Upper lobe of left lung (tissue), 4 donors: ENCODE measurements around the gene MTERF2.

ENCODE experiments used
- EP300 ChIP-seq, 4 donors: sonication (generic); formaldehyde crosslinking; IDR thresholded peaks; one replicate each; pipeline ENCODE4 v1.5.1; 2017; ENCODE audit warnings: antibody characterized with exemption in 4 of 4, control low read depth in 2 of 4
- POLR2A ChIP-seq, 4 donors: fragments of 450-650 bp; IDR thresholded peaks; one replicate each; pipeline ENCODE4 v1.5.1; 2016 to 2017; ENCODE audit warnings: antibody characterized with exemption in 4 of 4, mild to moderate bottlenecking in 2 of 4
- POLR2AphosphoS5 ChIP-seq, 2 donors: sonication (generic); formaldehyde crosslinking; IDR thresholded peaks; one replicate each; pipeline ENCODE4 v1.5.1; 2017; ENCODE audit warnings: antibody characterized with exemption in 2 of 2
- TF ChIP-seq, protein P1 (sequence below), 6 experiments: fragments of 450-650 bp in 4 of 6; fragments of 200-600 bp in 2 of 6; sonication (generic) in 2 of 6; IDR thresholded peaks; one replicate each; pipeline ENCODE4 v1.5.1; 2016 to 2019; ENCODE audit warnings: antibody characterized with exemption in 6 of 6

DNA sequence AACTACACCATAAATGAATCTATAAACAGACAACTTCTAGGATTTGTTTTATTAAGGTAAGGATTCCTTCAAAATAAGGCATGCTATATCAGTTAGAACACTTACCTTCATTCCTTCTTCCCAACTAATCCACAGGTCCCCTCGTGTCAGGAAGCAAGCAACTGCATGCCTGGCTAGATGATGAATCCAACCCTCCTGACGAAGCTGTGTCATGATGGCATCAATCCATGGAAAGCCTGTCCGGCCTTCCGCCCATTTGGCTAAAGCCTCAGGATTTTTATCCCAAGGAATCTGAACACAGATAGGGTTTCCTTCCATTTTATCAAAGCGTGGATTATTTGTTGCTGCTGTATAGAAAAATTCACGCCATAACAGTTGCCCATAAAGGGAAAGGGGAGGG is 12.5 kb upstream of the MTERF2 start:
- TF ChIP-seq POLR2A (IDR thresholded peaks at IDR 0.05), result no peak
- TF ChIP-seq, protein P1, sequence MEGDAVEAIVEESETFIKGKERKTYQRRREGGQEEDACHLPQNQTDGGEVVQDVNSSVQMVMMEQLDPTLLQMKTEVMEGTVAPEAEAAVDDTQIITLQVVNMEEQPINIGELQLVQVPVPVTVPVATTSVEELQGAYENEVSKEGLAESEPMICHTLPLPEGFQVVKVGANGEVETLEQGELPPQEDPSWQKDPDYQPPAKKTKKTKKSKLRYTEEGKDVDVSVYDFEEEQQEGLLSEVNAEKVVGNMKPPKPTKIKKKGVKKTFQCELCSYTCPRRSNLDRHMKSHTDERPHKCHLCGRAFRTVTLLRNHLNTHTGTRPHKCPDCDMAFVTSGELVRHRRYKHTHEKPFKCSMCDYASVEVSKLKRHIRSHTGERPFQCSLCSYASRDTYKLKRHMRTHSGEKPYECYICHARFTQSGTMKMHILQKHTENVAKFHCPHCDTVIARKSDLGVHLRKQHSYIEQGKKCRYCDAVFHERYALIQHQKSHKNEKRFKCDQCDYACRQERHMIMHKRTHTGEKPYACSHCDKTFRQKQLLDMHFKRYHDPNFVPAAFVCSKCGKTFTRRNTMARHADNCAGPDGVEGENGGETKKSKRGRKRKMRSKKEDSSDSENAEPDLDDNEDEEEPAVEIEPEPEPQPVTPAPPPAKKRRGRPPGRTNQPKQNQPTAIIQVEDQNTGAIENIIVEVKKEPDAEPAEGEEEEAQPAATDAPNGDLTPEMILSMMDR (IDR thresholded peaks at IDR 0.05), result no peak
- no peak for TF ChIP-seq POLR2AphosphoS5 (IDR thresholded peaks at IDR 0.05)
- TF ChIP-seq EP300 (IDR thresholded peaks at IDR 0.05), result no peak
